Stimulated activated CD8-positive, alpha-beta memory T cell treated with anti-CD3 and anti-CD28 coated beads, Interleukin-15, amount 100 ng/mL, for 24 hours (primary cell): Measurements from ENCODE around the gene AARS2.

Experiments used
- DNase-seq: peaks from one replicate; pipeline ENCODE4 v3.0.0-alpha.2; 2020; ENCODE audit warnings: low read depth

AARS2 gene

GRCh38 chr6:44262467-44263353, 50.4 kb downstream of the AARS2 start:
- no peak for DNase-seq

GRCh38 chr6:44261581-44261980, 51.6 kb downstream of the AARS2 start:
- DNase-seq, result no peak

GRCh38 chr6:44260451-44261297, 52.5 kb downstream of the AARS2 start:
- no peak for DNase-seq

GRCh38 chr6:44260011-44260410, 53.1 kb downstream of the AARS2 start:
- no peak for DNase-seq

- DNase-seq, result no peak
Measured at GRCh38 chr6:44258921-44259320, 54.2 kb downstream of the AARS2 start.

GRCh38 chr6:44258325-44258863, 54.8 kb downstream of the AARS2 start:
- no peak for DNase-seq

GRCh38 chr6:44257753-44258324, 55.3 kb downstream of the AARS2 start:
- DNase-seq, result no peak

GRCh38 chr6:44257025-44257752, 56.0 kb downstream of the AARS2 start, which contains the start of gene SLC35B2:
Gene SLC35B2, minus strand, starts transcription at chr6:44257528. Its CDS starts 118 bp downstream, at chr6:44257410.
- DNase-seq, result peak; percentile 48

- DNase-seq, result no peak
Measured at GRCh38 chr6:44256775-44257024, 56.4 kb downstream of the AARS2 start.

GRCh38 chr6:44255871-44256774, 57.0 kb downstream of the AARS2 start:
- DNase-seq, result no peak

- no peak for DNase-seq
Measured at GRCh38 chr6:44255105-44255808, 57.9 kb downstream of the AARS2 start.

- DNase-seq, result no peak
Measured at GRCh38 chr6:44254191-44255104, 58.7 kb downstream of the AARS2 start.

GRCh38 chr6:44253307-44254101, 59.6 kb downstream of the AARS2 start:
- no peak for DNase-seq

GRCh38 chr6:44251576-44252524, 61.3 kb downstream of the AARS2 start:
- DNase-seq, result no peak

GRCh38 chr6:44250718-44251123, 62.4 kb downstream of the AARS2 start:
- DNase-seq, result no peak

- no peak for DNase-seq
Measured at GRCh38 chr6:44250067-44250717, 63.0 kb downstream of the AARS2 start.
